NB4 (cell line): ENCODE results near the gene PPP1R16B.

Experiments used
- POLR2A ChIP-seq: IDR thresholded peaks from 2 replicates; pipeline ENCODE4 v1.6.1; 2011; ENCODE audit warnings: mild to moderate bottlenecking; ENCODE audit not compliant: insufficient read length; ENCODE audit errors: extremely low read depth
- TF ChIP-seq, protein P1 (sequence below): IDR thresholded peaks from one replicate; pipeline ENCODE4 v1.5.1; 2012; ENCODE audit warnings: low read depth, low read length
- TF ChIP-seq, protein P2 (sequence below): IDR thresholded peaks from 2 replicates; pipeline ENCODE4 v1.6.1; 2011; ENCODE audit warnings: low read depth, low read length

DNA sequence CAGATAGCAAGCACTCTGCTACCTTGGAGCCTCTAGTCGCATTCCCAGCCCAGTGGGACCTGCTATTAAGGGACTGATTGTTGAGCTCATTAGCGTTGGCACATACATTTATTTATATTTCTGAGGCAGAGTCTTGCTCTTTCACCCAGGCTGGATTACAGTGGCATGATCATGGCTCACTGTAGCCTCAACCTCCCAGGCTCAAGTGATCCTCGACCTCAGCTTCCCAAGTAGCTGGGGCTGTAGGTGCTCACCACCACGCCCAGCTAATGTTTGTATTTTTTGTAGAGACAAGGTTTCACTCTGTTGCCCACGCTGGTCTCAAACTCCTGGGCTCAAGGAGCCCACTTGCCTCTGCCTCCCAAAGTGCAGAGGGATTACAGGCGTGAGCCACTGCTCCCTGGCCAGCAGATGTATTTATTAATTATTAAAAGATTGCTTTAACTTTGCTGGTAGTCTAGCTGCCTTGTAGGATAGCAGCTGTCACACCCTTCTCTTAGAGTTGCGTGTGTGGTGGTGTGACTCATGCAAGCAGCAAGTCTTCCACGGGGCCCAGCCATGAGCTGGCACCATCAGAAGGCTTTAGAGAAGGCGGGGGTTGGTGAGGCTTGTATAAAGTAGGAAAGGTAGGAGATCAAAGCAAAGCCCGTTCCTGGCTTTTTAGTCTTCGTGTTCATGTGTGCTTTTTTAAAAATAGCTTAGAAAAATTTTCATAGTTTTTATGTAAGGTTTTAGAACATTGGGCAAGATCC is 40.8 kb upstream of the PPP1R16B start:
- TF ChIP-seq, protein P1, sequence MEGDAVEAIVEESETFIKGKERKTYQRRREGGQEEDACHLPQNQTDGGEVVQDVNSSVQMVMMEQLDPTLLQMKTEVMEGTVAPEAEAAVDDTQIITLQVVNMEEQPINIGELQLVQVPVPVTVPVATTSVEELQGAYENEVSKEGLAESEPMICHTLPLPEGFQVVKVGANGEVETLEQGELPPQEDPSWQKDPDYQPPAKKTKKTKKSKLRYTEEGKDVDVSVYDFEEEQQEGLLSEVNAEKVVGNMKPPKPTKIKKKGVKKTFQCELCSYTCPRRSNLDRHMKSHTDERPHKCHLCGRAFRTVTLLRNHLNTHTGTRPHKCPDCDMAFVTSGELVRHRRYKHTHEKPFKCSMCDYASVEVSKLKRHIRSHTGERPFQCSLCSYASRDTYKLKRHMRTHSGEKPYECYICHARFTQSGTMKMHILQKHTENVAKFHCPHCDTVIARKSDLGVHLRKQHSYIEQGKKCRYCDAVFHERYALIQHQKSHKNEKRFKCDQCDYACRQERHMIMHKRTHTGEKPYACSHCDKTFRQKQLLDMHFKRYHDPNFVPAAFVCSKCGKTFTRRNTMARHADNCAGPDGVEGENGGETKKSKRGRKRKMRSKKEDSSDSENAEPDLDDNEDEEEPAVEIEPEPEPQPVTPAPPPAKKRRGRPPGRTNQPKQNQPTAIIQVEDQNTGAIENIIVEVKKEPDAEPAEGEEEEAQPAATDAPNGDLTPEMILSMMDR, result no peak
- no peak for TF ChIP-seq POLR2A
- TF ChIP-seq, protein P2, sequence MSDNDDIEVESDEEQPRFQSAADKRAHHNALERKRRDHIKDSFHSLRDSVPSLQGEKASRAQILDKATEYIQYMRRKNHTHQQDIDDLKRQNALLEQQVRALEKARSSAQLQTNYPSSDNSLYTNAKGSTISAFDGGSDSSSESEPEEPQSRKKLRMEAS, result peak; percentile 62
